WERI-Rb-1 (cell line): Measurements from ENCODE around the gene SNX10.

Experiments
- DNase-seq: peaks from one replicate; pipeline ENCODE4 v3.0.0-alpha.2; 2020
- H3K27ac ChIP-seq: fragments of 250-450 bp; sonication (Bioruptor Pico); 2 replicates; pipeline ENCODE4 v1.5.1; 2020; ENCODE audit warnings: mild to moderate bottlenecking, moderate library complexity
- H3K27me3 ChIP-seq: fragments of 250-450 bp; sonication (Bioruptor Pico); 2 replicates; pipeline ENCODE4 v1.5.1; 2021; ENCODE audit warnings: mild to moderate bottlenecking, low read depth, moderate library complexity; ENCODE audit not compliant: insufficient read depth, severe bottlenecking
- H3K36me3 ChIP-seq: fragments of 250-450 bp; sonication (Bioruptor Pico); 2 replicates; pipeline ENCODE4 v1.5.1; 2020; ENCODE audit warnings: mild to moderate bottlenecking, moderate library complexity
- H3K4me3 ChIP-seq: 2 replicates; pipeline ENCODE4 v1.5.1; 2011; ENCODE audit warnings: low read depth, mild to moderate bottlenecking, control low read depth, low read length
- H3K9me3 ChIP-seq: fragments of 250-450 bp; sonication (Bioruptor Pico); 2 replicates; pipeline ENCODE4 v1.5.1; 2021; ENCODE audit warnings: mild to moderate bottlenecking, moderate library complexity; ENCODE audit not compliant: severe bottlenecking
- TF ChIP-seq, protein P1 (sequence below): IDR thresholded peaks from 2 replicates; pipeline ENCODE4 v1.5.1; 2011; ENCODE audit warnings: low read depth, mild to moderate bottlenecking, control low read depth, inconsistent platforms, low read length

Gene SNX10

GRCh38 chr7:26332698-26333097 lies 41.0 kb downstream of the SNX10 start:
- TF ChIP-seq, protein P1, sequence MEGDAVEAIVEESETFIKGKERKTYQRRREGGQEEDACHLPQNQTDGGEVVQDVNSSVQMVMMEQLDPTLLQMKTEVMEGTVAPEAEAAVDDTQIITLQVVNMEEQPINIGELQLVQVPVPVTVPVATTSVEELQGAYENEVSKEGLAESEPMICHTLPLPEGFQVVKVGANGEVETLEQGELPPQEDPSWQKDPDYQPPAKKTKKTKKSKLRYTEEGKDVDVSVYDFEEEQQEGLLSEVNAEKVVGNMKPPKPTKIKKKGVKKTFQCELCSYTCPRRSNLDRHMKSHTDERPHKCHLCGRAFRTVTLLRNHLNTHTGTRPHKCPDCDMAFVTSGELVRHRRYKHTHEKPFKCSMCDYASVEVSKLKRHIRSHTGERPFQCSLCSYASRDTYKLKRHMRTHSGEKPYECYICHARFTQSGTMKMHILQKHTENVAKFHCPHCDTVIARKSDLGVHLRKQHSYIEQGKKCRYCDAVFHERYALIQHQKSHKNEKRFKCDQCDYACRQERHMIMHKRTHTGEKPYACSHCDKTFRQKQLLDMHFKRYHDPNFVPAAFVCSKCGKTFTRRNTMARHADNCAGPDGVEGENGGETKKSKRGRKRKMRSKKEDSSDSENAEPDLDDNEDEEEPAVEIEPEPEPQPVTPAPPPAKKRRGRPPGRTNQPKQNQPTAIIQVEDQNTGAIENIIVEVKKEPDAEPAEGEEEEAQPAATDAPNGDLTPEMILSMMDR = no peak
- DNase-seq = no peak
- Histone ChIP-seq H3K4me3 (no peak overlapping the region), H3K27ac (no peak overlapping the region), H3K9me3 (no peaks in the 10 kb centered on the region), H3K36me3 (no peaks in the 10 kb centered on the region), H3K27me3 (no peaks in the 10 kb centered on the region)

- TF ChIP-seq, protein P1 = no peak
- Histone ChIP-seq H3K4me3 (no peak overlapping the region), H3K27me3 (no peaks in the 10 kb centered on the region), H3K9me3 (no peaks in the 10 kb centered on the region), H3K27ac (no peak overlapping the region), H3K36me3 (no peaks in the 10 kb centered on the region)
- no peak for DNase-seq
Observed at GRCh38 chr7:26334166-26334859, 42.7 kb downstream of the SNX10 start.

GRCh38 chr7:26337232-26337865 lies 45.7 kb downstream of the SNX10 start:
- H3K36me3 ChIP-seq = no peaks in the 10 kb centered on the region
- H3K9me3 ChIP-seq = no peaks in the 10 kb centered on the region
- TF ChIP-seq, protein P1 = no peak
- H3K27me3 ChIP-seq = no peaks in the 10 kb centered on the region
- DNase-seq = no peak
- no peak overlapping the region for H3K4me3 ChIP-seq
- no peak overlapping the region for H3K27ac ChIP-seq

GRCh38 chr7:26340476-26341018 lies 48.9 kb downstream of the SNX10 start:
- DNase-seq = no peak

GRCh38 chr7:26343320-26343832 lies 51.7 kb downstream of the SNX10 start:
- Histone ChIP-seq H3K4me3 (no peak overlapping the region), H3K27me3 (no peaks in the 10 kb centered on the region), H3K27ac (no peak overlapping the region), H3K36me3 (no peaks in the 10 kb centered on the region), H3K9me3 (no peaks in the 10 kb centered on the region)
- DNase-seq = no peak
- TF ChIP-seq, protein P1 = no peak

More at GRCh38 chr7:26340476-26341018, 48.9 kb downstream of the SNX10 start:
- Histone ChIP-seq H3K27ac (no peak overlapping the region), H3K4me3 (no peak overlapping the region), H3K27me3 (no peaks in the 10 kb centered on the region), H3K36me3 (no peaks in the 10 kb centered on the region), H3K9me3 (no peaks in the 10 kb centered on the region)
- TF ChIP-seq, protein P1 = no peak
